HG02571 (cell line): ENCODE measurements around the gene SUPT5H.
A peak's percentile ranks its signal among the peaks of the same experiment; 100 is the strongest.
"Not testable (repeated sequence)": the region's sequence is repeated elsewhere in the genome, so short reads cannot be mapped to it uniquely, and the experiment has no call there.

ENCODE experiments used
- ATAC-seq: cut with Tn5 transposase; IDR thresholded peaks from one replicate; pipeline ENCODE4 v1.9.1; 2021; ENCODE audit warnings: mild to moderate bottlenecking, moderate library complexity; ENCODE audit not compliant: unreplicated experiment

SUPT5H gene

DNA sequence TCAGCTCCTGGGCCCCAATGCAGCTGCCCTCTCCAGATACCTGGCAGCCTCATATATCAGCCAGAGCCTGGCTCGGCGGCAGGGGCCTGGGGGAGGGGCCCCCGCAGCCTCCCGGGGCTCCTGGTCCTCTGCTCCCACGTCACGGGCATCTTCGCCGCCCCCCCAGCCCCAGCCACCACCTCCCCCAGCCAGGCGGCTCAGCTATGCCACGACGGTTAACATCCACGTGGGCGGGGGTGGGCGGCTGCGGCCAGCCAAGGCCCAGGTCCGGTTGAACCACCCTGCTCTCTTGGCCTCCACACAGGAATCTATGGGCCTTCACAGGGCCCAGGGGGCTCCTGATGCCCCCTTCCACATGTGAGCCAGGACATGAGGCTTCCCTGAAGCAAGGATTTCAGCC is 20.4 kb upstream of the SUPT5H start:
- no peak for ATAC-seq

DNA sequence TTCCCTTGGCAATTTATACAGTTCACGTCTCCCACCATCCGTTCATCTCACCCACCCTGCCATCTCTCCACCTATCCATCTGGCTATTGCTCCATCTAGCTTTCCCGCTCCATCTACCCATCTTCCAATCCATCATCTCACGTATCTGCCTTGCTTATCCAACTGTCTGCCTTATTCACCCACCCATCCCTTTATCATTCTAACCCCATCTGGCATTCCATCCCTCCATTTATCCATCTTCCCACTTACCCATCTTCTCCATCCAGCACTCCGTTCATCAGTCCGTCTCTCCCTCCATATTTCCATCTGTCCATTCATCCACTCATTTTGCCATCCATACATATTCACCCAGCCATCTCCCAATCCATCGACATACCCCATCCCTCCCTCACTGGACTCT is 19.6 kb upstream of the SUPT5H start:
- ATAC-seq, result no peak

DNA sequence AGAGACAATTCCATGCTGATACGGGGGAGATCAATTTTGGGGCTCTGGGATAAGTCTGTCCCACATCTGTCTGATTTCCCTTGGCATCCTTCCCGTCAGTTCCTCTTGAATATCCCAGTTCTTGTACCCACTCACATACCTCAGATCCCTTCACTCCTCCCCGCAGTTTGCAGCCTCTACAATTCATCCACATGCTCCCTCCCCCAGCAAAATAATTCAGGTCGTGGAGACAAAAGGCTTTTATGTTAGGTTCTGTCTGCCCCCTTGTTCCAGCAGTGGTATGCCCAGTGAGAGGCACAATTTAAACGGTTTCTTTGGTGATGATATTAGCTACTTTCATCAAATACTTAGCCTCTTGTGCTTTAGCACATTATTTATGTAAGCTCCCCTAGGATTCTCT is 19.2 kb upstream of the SUPT5H start:
- ATAC-seq, result no peak

- ATAC-seq, result no peak
Observed at GRCh38 chr19:39427707-39428106, 17.7 kb upstream of the SUPT5H start.

DNA sequence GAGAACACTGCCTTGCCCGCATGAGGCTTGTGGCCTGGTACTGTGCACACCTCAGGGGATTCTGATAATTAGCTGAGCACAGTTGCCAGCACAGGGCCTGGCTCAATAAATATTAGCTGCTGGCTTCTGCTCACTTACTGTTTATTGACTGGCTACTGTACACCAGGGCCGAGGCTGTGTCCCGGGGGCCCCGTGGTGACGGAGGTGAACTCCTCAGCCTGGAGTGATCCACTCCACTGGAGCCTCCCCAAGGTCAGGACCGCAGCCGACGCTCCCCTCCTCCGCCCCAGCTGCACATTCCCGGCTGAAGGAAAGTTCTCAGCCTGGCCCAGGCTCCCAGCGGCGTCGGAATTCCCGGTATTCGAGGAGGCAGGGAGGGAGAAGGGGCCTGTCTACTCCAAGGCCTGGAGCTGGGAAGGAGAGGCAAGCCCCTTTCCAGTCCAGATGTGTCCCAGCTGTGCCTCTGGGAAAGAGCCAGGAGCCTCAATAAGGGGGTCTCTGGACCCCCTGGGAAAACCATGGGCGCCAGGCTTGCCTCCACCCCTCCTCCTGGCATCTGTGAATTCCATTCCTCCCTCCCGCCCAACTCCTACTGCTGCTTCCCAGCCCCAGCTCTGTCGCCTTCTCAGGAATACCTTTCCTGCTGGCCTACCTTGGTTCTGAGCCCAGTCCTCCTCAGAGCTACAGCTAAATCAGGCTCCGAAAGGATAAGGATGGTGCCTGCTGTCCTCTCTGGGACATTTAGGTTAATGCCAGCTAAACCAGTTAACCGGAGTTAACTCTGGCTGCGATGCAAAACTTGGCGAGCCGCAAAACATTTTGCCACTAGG is 16.9 kb upstream of the SUPT5H start:
- no peak for ATAC-seq

GRCh38 chr19:39430675-39431593 is 14.4 kb upstream of the SUPT5H start:
- no peak for ATAC-seq

GRCh38 chr19:39432677-39433025 is 12.7 kb upstream of the SUPT5H start:
- ATAC-seq, result no peak

- no peak for ATAC-seq
Observed at GRCh38 chr19:39433480-39434079, 11.8 kb upstream of the SUPT5H start.

- no peak for ATAC-seq
Observed at GRCh38 chr19:39434123-39435076, 11.0 kb upstream of the SUPT5H start.

DNA sequence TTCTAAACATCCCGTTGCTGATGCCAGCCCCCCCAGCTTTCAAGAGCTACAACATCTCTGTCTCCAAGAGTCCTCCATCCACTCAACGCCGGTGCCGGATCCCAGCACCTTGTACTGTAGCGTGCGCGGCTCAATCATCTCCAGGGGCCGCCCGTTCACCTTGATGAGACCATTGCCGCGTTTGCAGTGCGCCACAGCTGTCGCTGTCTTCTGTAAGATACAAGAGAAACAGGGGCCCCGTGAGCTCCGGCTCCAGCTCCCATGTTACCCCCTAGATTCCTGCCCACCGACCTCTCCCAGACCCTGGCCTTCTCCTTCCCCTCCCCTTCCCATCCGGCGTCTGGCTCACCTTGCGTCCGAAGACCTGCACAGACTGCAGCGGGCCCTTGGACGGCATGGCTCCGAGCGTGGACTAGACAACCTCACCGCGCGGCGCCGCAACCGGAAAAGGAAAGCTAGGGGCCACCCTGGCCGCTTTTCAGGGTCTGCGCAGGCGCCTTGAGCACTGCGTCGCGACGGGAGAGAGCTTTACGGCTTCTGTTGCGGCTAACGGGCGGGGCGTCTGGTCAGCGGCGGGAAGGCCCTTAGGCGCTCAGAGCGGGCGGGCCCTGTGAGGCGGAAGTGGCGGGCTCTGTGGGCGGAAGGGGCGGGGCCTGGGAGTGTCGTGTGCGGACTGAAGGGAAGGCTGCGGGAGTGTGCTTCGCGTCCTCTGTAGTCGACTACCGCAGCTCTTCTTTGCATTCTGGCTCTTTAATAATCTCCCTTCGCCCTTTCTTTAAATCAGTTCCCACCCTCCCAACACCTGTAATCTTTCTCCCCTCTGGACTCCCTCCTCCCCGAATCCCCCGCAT is 9.7 kb upstream of the SUPT5H start, which contains the start of gene RPS16:
RPS16 (minus strand) TSS at position 451 of the 851 bp plus-strand sequence; CDS start at position 397, 54 bp downstream.
- peak; percentile 84 for ATAC-seq

GRCh38 chr19:39436350-39436716 is 9.0 kb upstream of the SUPT5H start:
- ATAC-seq, result no peak

GRCh38 chr19:39438270-39438934 is 7.0 kb upstream of the SUPT5H start:
- no peak for ATAC-seq

GRCh38 chr19:39444598-39445195 is 685 bp upstream of the SUPT5H start:
- no peak for ATAC-seq

GRCh38 chr19:39446365-39447084 is 1.1 kb downstream of the SUPT5H start:
- no peak for ATAC-seq

DNA sequence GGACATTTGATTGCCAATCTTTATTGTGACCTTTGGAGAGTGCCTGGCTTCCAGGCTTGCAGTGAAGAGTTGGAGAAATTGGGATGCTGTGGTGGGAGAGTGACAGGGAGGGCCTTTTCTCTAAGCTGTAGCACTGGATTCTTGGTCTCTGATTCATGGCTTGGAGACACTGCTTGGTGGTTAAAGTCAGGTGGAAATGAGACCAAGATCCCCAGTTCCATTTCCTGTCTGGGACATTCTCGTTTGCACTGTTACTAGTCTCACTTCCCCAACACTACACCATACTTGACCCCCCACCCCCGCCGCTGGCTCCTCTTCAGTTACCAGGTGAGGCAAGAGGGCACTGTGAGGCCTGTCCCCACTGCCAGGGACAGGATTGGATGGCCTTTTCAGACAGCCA is 2.9 kb downstream of the SUPT5H start:
- no peak for ATAC-seq

- no peak for ATAC-seq
Observed at GRCh38 chr19:39449116-39449797, 3.9 kb downstream of the SUPT5H start.

DNA sequence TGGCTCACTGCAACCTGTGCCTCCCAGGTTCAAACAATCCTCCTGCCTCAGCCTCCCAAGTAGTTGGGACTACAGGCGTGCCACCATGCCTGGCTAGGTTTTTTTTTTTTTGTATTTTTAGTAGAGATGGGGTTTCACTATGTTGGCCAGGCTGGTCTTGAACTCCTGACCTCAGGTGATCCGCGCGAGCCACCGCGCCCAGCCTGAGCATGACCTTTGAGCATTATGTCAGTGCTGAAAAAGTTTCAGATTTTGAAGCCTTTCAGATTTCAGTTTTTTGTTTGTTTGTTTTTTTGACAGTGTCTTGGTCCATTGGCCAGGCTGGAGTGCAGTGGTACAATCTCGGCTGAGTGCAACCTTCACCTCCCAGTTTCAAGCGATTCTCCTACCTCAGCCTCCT is 5.9 kb downstream of the SUPT5H start:
- not testable (repeated sequence) for ATAC-seq
